Esophagus muscularis mucosa (tissue), 4 donors: ENCODE results near the gene ADAMTS6.

Source experiments
- CTCF ChIP-seq, 3 experiments: fragments of 200-600 bp in 2 of 3; fragments of 450-650 bp in 1 of 3; sonication (generic) in 2 of 3; IDR thresholded peaks; one replicate each; pipeline ENCODE4 v1.5.1; 2017 to 2019; ENCODE audit warnings: antibody characterized with exemption in 3 of 3, mild to moderate bottlenecking in 2 of 3, moderate library complexity in 1 of 3
- EP300 ChIP-seq: sonication (generic); formaldehyde crosslinking; IDR thresholded peaks from one replicate; pipeline ENCODE4 v1.6.1; 2017; ENCODE audit warnings: antibody characterized with exemption
- POLR2A ChIP-seq: fragments of 450-650 bp; IDR thresholded peaks from one replicate; pipeline ENCODE4 v1.6.1; 2017; ENCODE audit warnings: antibody characterized with exemption, moderate library complexity, mild to moderate bottlenecking, low read depth
- POLR2AphosphoS5 ChIP-seq, 2 donors: sonication (generic); formaldehyde crosslinking; IDR thresholded peaks; one replicate each; pipeline ENCODE4 v1.6.1; 2017; ENCODE audit warnings: antibody characterized with exemption in 2 of 2

GRCh38 chr5:65359981-65360380, 121.7 kb downstream of the ADAMTS6 start:
- TF ChIP-seq CTCF (IDR thresholded peaks at IDR 0.05), result no peak
- no peak for TF ChIP-seq POLR2A
- TF ChIP-seq POLR2AphosphoS5 (IDR thresholded peaks at IDR 0.05), result no peak
- TF ChIP-seq EP300, result no peak
